Neural progenitor cell (in vitro differentiated cells): ENCODE results near the gene UBE3A. TPM values are rescaled to one million over a fixed set of nuclear protein-coding genes. Genes with fewer than 3 reads are reported as not detected.
"Not testable (repeated sequence)": the region's sequence is repeated elsewhere in the genome, so short reads cannot be mapped to it uniquely, and the experiment has no call there.

Source experiments
- DNase-seq: peaks from one replicate; pipeline ENCODE4 v3.0.0-alpha.2; 2016; ENCODE audit warnings: low spot score
- H2AFZ ChIP-seq: fragments of 200-600 bp; sonication (generic); replicated peaks from 2 replicates; pipeline ENCODE4 v1.6.1; 2016; ENCODE audit warnings: antibody characterized with exemption
- H3F3A ChIP-seq: fragments of 200-600 bp; sonication (generic); 2 replicates; pipeline ENCODE4 v1.6.1; 2016; ENCODE audit warnings: antibody characterized with exemption, low read depth
- H3K27ac ChIP-seq: fragments of 200-600 bp; sonication (generic); 2 replicates; pipeline ENCODE4 v1.5.1; 2016; ENCODE audit warnings: mild to moderate bottlenecking
- H3K27me3 ChIP-seq: fragments of 200-600 bp; sonication (generic); 2 replicates; pipeline ENCODE4 v1.6.1; 2016; ENCODE audit warnings: mild to moderate bottlenecking, moderate library complexity
- H3K36me3 ChIP-seq: fragments of 200-600 bp; sonication (generic); 2 replicates; pipeline ENCODE4 v1.5.1; 2016
- H3K4me1 ChIP-seq: fragments of 200-600 bp; sonication (generic); 2 replicates; pipeline ENCODE4 v1.6.1; 2016; ENCODE audit warnings: mixed run types
- H3K4me2 ChIP-seq: fragments of 200-600 bp; sonication (generic); 2 replicates; pipeline ENCODE4 v1.6.1; 2016
- H3K4me3 ChIP-seq: fragments of 200-600 bp; sonication (generic); 2 replicates; pipeline ENCODE4 v1.5.1; 2016
- H3K79me2 ChIP-seq: fragments of 200-600 bp; sonication (generic); 2 replicates; pipeline ENCODE4 v1.6.1; 2016; ENCODE audit warnings: low read depth
- H3K9ac ChIP-seq: fragments of 200-600 bp; sonication (generic); 2 replicates; pipeline ENCODE4 v1.6.1; 2016
- H3K9me3 ChIP-seq: fragments of 200-600 bp; sonication (generic); 2 replicates; pipeline ENCODE4 v1.5.1; 2016; ENCODE audit warnings: low read depth
- H4K20me1 ChIP-seq: fragments of 200-600 bp; sonication (generic); 2 replicates; pipeline ENCODE4 v1.6.1; 2016; ENCODE audit warnings: low read depth
- H3K27ac Mint-ChIP-seq: 3 replicates; pipeline ENCODE4 v1.8.0; 2021; ENCODE audit warnings: mixed read lengths
- H3K27me3 Mint-ChIP-seq: 2 replicates; pipeline ENCODE4 v1.8.0; 2022; ENCODE audit warnings: low read depth, mild to moderate bottlenecking, inconsistent platforms, moderate library complexity, mixed read lengths; ENCODE audit not compliant: insufficient read depth
- H3K36me3 Mint-ChIP-seq: 3 replicates; pipeline ENCODE4 v1.8.0; 2021; ENCODE audit warnings: mixed read lengths
- H3K4me1 Mint-ChIP-seq: 3 replicates; pipeline ENCODE4 v1.8.0; 2021; ENCODE audit warnings: mixed read lengths
- H3K4me3 Mint-ChIP-seq: 3 replicates; pipeline ENCODE4 v1.8.0; 2021; ENCODE audit warnings: mild to moderate bottlenecking, moderate library complexity, mixed read lengths
- H3K9me3 Mint-ChIP-seq: 3 replicates; pipeline ENCODE4 v1.8.0; 2020; ENCODE audit warnings: mixed read lengths
- CTCF ChIP-seq: fragments of 200-600 bp; sonication (generic); IDR thresholded peaks from 2 replicates; pipeline ENCODE4 v1.5.1; 2017; ENCODE audit warnings: antibody characterized with exemption, mild to moderate bottlenecking
- EZH2 ChIP-seq: fragments of 200-600 bp; sonication (generic); IDR thresholded peaks from 2 replicates; pipeline ENCODE4 v1.6.1; 2017; ENCODE audit warnings: antibody characterized with exemption, mild to moderate bottlenecking, moderate library complexity
- EZH2phosphoT487 ChIP-seq: fragments of 200-600 bp; sonication (generic); IDR thresholded peaks from 2 replicates; pipeline ENCODE4 v1.6.1; 2017; ENCODE audit warnings: antibody characterized with exemption
- total RNA-seq: library from RNA; depleted of rRNA; stranded (reverse); fragments of >200 nt; gene quantifications from 2 replicates; pipeline ENCODE4 v1.2.3, GENCODE V29; 2015; ENCODE audit warnings: low replicate concordance

The UBE3A gene
- total RNA-seq, 1 donor from 2014 or later, result 117 TPM

GRCh38 chr15:25454771-25455170 lies 15.9 kb upstream of the UBE3A start:
- Histone ChIP-seq H3K27me3 (peaks cover 12% of the 10 kb centered on the region), H3K36me3 (no peaks in the 10 kb centered on the region), H3K4me2 (no peak overlapping the region), H3K9me3 (peaks cover 15% of the 10 kb centered on the region), H4K20me1 (no peaks in the 10 kb centered on the region), H3K27ac (no peak overlapping the region), H3K4me1 (peaks cover 5% of the 10 kb centered on the region), H3K9ac (no peak overlapping the region), H3F3A (no peaks in the 10 kb centered on the region), H3K79me2 (no peaks in the 10 kb centered on the region), H2AFZ (no peak overlapping the region), H3K4me3 (no peak overlapping the region)
- TF ChIP-seq CTCF (no peak), EZH2 (no peak), EZH2phosphoT487 (no peak)
- H3K27me3 Mint-ChIP-seq, result no peaks in the 10 kb centered on the region
- H3K27ac Mint-ChIP-seq, result no peak overlapping the region
- H3K9me3 Mint-ChIP-seq, result peaks cover 26% of the 10 kb centered on the region
- H3K4me1 Mint-ChIP-seq, result no peaks in the 10 kb centered on the region
- H3K4me3 Mint-ChIP-seq, result no peak overlapping the region
- no peak for DNase-seq
- peaks cover 4% of the 10 kb centered on the region for H3K36me3 Mint-ChIP-seq

- H3K4me1 Mint-ChIP-seq, result not testable (repeated sequence)
- H3K9me3 Mint-ChIP-seq, result peaks cover 27% of the 10 kb centered on the region
- peaks cover 12% of the 10 kb centered on the region for H3K27me3 ChIP-seq
Measured at GRCh38 chr15:25453246-25453645, 14.4 kb upstream of the UBE3A start.

DNA sequence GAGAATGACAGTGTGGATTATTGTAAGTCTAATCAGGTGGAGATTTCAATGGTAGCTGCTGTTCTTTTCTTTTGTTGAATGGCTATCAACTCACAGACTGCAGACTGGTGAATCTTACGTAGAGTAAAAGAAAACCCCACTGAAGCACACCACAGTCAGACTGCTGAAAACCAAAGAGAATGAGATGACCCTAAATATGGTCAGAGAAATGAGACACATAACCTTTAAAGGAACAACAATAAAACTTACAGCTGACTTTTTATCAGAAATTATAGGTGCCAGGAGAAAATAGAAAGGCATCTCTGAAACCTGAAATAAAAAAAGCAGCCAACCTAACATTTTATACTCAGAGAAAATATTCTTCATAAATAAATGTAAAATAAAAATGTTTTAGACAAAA lies 12.7 kb upstream of the UBE3A start:
- no peaks in the 10 kb centered on the region for H3K27me3 Mint-ChIP-seq
- TF ChIP-seq EZH2 (no peak), EZH2phosphoT487 (no peak), CTCF (no peak)

More at GRCh38 chr15:25453246-25453645, 14.4 kb upstream of the UBE3A start:
- not testable (repeated sequence) for H3F3A ChIP-seq, H3K4me3 ChIP-seq, H3K36me3 Mint-ChIP-seq, H3K4me2 ChIP-seq, H3K4me3 Mint-ChIP-seq, H2AFZ ChIP-seq, H3K4me1 ChIP-seq, H3K27me3 Mint-ChIP-seq, H3K36me3 ChIP-seq, H4K20me1 ChIP-seq, H3K9ac ChIP-seq, H3K27ac ChIP-seq, H3K27ac Mint-ChIP-seq, H3K79me2 ChIP-seq, DNase-seq
- peaks cover 15% of the 10 kb centered on the region for H3K9me3 ChIP-seq

DNA sequence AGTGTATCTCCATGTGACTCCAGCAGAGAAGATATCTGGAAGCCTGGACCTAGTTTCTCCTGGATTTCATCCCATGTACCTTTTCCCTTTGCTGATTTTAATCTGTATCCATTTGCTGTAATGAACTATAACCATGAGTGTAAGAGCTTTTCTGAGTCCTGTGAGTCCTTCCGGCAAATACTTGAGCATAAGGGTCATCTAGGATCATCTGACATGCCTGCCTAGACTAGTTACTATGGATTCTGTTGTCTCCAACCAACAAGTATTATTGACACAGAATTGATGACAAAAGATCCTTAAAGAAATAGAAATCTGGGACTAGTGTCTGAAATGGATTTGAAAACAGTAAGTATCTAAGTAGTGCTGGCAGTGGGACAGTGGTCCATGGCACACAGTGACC lies 11.3 kb upstream of the UBE3A start:
- Mint-ChIP-seq H3K4me3 (no peak overlapping the region), H3K4me1 (peaks cover 10% of the 10 kb centered on the region), H3K9me3 (peaks cover 27% of the 10 kb centered on the region), H3K27ac (no peak overlapping the region), H3K27me3 (no peaks in the 10 kb centered on the region), H3K36me3 (peaks cover 4% of the 10 kb centered on the region)
- Histone ChIP-seq H3K27me3 (no peaks in the 10 kb centered on the region), H3K4me1 (no peaks in the 10 kb centered on the region), H3K36me3 (no peaks in the 10 kb centered on the region), H3F3A (no peaks in the 10 kb centered on the region), H3K9me3 (peaks cover 15% of the 10 kb centered on the region), H3K4me3 (no peak overlapping the region), H3K27ac (no peak overlapping the region), H3K4me2 (no peak overlapping the region), H3K79me2 (no peaks in the 10 kb centered on the region), H4K20me1 (no peaks in the 10 kb centered on the region), H2AFZ (no peak overlapping the region), H3K9ac (no peak overlapping the region)
- TF ChIP-seq CTCF (no peak), EZH2 (no peak), EZH2phosphoT487 (no peak)
- no peak for DNase-seq

More for the DNA sequence above, 12.7 kb upstream of the UBE3A start:
- Histone ChIP-seq H3K4me2 (no peak overlapping the region), H3K36me3 (no peaks in the 10 kb centered on the region), H3K79me2 (no peaks in the 10 kb centered on the region), H3K4me1 (peaks cover 5% of the 10 kb centered on the region), H2AFZ (no peak overlapping the region), H3F3A (no peaks in the 10 kb centered on the region), H3K27ac (no peak overlapping the region), H4K20me1 (no peaks in the 10 kb centered on the region), H3K9ac (no peak overlapping the region), H3K27me3 (no peaks in the 10 kb centered on the region), H3K4me3 (no peak overlapping the region), H3K9me3 (peaks cover 15% of the 10 kb centered on the region)
- H3K4me3 Mint-ChIP-seq, result no peak overlapping the region
- H3K27ac Mint-ChIP-seq, result no peak overlapping the region
- H3K36me3 Mint-ChIP-seq, result peaks cover 4% of the 10 kb centered on the region
- peaks cover 27% of the 10 kb centered on the region for H3K9me3 Mint-ChIP-seq
- DNase-seq, result no peak
- no peaks in the 10 kb centered on the region for H3K4me1 Mint-ChIP-seq
